COLO668 (cell line): ENCODE measurements around the gene ECEL1.

Experiments
- DNase-seq: peaks from one replicate; lab custom pipeline; 2025; ENCODE audit not compliant: unreplicated experiment; lab: John Stamatoyannopoulos, UW

The ECEL1 gene

GRCh38 chr2:232484628-232485347 lies 2.8 kb downstream of the ECEL1 start:
- no peak for DNase-seq

- DNase-seq = no peak
Measured at GRCh38 chr2:232483923-232484627, 3.6 kb downstream of the ECEL1 start.

- no peak for DNase-seq
Measured at GRCh38 chr2:232483311-232483922, 4.2 kb downstream of the ECEL1 start.

GRCh38 chr2:232482301-232483238 lies 5.1 kb downstream of the ECEL1 start:
- no peak for DNase-seq

- no peak for DNase-seq
Measured at GRCh38 chr2:232481322-232482140, 6.1 kb downstream of the ECEL1 start.

GRCh38 chr2:232480201-232481190 lies 7.1 kb downstream of the ECEL1 start:
- no peak for DNase-seq

- DNase-seq = no peak
Measured at GRCh38 chr2:232479341-232480200, 8.1 kb downstream of the ECEL1 start.

- no peak for DNase-seq
Measured at GRCh38 chr2:232478571-232479340, 8.9 kb downstream of the ECEL1 start.

- no peak for DNase-seq
Measured at GRCh38 chr2:232477751-232478510, 9.7 kb downstream of the ECEL1 start.

- no peak for DNase-seq
Measured at GRCh38 chr2:232476791-232477190, 10.8 kb downstream of the ECEL1 start.

GRCh38 chr2:232476045-232476444 lies 11.6 kb downstream of the ECEL1 start:
- no peak for DNase-seq

GRCh38 chr2:232473467-232473890 lies 14.2 kb downstream of the ECEL1 start:
- DNase-seq = peak; percentile 81

GRCh38 chr2:232466221-232466620 lies 21.4 kb downstream of the ECEL1 start:
- no peak for DNase-seq

- no peak for DNase-seq
Measured at GRCh38 chr2:232465061-232465460, 22.6 kb downstream of the ECEL1 start.

GRCh38 chr2:232464544-232464885 lies 23.1 kb downstream of the ECEL1 start:
- no peak for DNase-seq

GRCh38 chr2:232463701-232464543 lies 23.7 kb downstream of the ECEL1 start:
- DNase-seq = no peak
